ENCODE data around the gene CCNQ. TPM values are rescaled to one million over a fixed set of nuclear protein-coding genes. Genes with fewer than 3 reads are reported as not detected.
A peak's percentile ranks its signal among the peaks of the same experiment; 100 is the strongest.

The CCNQ gene
- total RNA-seq, 1 donor from 2014 or later = 11.1 TPM

DNA sequence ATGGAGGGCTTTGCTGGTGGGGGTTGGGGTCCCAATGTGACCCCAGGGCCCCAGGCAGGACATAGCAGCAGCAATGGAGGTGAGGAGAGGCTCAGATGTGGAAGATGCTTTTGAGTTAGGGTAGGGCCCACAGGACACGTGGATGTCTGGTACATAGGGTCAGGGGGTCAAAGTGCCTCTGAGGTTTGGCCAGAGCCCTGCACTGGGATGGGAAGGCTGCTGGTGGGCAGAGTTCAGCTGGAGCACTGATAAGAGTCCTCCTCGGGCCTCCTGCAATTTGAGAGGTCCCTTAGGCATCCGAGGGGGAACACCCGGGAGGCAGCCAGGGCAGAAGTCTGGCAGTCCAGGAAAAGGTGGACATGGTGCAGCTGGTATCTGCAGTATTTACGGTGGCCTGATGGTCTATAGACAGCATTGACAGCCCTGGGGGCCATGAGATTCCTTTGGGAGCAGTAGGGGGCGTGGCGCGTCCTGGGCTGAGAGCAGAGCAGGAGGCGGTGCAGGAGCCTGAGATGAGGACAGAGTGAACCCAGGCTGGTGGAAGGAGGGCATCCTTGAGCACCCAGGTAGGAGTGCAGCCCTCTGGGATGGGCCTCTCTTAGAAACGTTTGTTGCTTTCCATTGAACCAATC lies 22.6 kb downstream of the CCNQ start:
- DNase-seq = no peak

DNA sequence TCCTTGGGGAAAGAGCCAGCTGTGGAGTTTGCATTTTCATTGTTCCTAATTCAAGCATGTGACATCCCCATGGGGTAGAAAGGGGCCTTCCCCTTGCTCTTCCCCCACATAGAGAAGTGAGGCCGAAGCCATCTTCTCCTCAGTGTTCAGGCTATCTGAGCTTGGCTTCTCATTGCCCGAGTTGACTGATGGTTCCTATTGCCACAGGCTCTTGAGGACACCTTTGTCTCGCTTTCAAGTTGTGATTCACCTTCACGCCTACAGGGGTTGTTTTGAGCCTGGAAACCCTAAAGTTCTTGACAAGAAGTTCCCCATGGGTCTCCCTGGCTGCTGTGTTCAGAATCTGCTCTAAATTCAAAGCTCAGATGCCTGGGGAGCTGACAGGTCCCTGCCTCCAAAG lies 25.0 kb downstream of the CCNQ start:
- no peak for DNase-seq

DNA sequence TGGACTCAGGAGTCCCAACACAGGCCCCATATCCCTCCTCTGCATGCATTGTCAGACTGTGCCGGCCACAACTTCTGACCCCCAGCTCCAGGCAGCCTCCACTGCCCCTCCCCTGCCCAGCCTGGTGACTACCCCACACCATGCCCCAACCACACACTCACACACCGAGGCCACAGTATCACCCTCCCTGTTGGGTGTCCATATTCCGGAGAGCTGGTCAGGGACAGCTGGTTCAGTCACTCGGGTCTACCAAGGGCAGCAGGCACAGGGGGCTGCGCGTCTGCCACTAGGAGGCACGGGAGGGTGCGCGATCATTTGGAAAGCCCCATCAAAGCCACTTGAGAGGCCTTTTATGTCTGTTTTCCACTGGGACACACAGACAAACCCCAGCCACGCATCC lies 26.3 kb downstream of the CCNQ start:
- no peak for DNase-seq

DNA sequence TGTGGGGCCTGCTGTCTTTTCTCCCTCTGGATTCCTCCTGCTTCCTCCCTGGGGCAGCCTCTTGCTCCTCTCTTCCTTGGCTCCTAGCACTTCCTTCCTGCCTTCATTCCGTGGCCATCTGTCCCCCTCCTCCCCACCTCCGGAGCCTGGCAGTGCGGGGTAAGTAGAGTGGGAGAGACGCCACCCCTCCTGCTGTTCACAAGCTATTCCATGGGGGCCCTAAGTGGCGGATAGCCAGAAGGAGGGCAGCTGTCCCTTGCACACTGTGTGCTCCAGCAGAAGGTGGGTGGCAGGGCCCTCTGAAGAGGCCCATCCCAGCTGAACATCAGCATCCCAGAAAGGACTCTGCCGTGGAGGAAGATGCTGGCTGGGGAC lies 27.4 kb downstream of the CCNQ start:
- peak; percentile 12 for DNase-seq

DNA sequence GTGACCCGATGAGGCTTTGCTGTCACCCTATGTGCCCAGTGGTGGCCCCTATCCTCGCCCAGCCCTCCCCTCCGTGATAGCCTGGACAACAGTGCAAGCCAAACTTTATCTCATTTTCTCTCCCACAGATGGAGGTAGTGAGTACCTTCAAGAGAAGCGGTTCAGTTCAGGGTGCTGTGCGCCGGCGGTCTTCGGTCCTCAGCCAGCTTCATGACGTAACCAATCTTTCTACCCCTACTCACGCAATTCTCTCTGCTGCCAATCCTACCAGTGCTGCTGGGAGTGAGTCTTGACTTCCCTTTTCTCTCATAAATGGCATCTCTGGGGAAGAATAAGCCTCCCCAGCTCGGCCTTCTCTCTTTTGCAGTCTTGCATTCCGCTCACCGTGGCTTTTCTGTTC lies 29.5 kb downstream of the CCNQ start:
- no peak for DNase-seq

DNA sequence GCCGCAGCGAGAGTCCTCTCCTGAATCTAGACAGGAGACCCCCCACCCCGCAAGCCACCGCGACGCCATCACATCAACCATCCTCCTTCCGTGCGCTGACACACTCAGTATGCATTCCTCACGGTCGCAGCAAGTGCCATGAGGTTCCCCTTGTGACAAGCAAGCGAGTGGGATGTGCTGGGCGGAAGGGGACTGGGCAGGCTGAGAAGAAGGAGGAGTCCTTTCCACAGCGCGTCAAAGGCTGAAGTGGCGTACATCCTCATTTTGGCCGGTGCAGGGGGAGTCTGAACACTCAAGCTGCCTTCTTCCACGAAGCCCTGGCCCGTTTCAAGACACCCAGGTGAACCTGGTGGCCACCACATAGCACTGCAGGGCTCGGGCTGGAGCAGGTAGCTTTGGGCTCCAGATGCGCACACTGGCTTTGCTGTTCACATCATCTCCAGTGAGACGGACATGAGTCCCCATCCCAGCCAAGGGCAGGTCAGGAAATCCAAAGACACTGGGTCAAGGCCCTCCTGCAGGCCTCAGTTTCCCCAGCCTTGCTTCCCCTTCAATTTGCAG lies 30.4 kb downstream of the CCNQ start:
- no peak for DNase-seq

DNA sequence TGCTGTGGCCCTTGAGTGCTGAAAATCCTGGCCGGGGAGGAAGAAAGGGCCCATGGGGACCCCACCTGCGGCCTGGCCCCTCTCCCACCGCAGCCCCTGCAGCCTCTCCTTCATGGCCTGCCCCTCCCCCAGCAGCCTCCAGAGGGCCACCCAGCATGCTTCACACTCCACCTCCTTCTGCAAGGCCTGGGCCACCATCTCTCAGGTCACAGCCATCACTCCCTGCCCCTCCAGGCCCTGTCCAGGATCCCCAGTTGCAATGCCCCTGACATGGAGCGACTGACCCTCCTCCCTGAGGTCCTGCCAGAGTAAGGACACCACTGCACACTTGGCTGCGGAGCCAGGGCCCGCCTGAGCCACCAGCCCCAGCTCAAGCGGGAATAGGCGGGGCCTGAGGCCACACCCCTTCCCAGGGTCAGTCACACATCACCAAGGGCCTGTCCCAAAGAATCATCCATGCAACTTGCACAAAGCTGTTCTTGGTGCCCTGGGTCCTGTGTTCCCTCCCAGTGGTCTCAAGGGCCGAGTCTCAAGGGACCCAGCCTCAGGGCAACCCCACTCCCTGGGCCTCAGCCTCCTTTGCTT lies 32.9 kb downstream of the CCNQ start:
- no peak for DNase-seq

DNA sequence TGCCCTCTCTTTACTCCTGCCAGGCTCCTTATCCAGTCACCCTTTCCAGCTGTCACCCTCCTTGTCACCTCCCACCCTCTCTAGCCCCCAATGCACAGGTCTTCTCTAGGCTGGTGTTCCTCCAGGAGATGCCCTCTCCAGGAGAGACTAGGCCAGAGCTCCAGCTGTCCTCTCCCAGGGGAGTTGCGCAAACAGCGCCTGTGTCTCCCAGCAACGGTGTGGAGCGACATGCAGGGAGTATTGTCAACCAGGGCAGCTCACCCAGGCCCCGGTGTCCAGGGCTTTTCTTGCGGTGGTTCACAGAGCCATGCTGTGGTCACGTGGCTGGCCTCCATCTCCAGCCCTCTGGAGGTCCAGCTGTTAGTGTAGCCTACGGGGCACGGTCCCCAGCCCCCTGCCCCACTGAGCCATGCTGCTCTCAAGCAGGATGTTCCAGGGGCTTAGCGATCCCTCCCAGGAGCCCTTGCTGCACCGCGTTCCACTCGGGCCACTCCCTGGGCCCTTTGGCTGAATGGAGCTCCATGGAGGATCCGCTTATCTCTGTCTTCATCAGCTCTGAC lies 34.8 kb downstream of the CCNQ start:
- no peak for DNase-seq

DNA sequence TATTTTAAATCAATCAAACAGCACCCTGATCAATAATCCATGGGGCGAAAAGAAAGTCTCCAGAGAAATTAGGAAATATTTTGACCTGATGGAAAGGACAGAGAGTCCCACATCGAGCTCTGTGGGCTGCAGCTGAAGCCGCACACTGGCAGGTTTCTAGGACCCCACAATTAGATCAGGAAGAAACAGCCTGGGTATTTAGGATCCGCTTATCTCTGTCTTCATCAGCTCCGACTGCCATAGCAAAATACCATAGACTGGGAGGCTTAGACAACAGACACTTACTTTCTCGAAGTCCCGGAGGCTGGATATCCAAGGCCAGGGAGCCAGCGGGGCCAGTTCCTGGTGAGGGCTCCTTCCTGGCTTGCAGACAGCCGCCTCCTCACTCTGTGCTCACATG lies 36.4 kb downstream of the CCNQ start:
- no peak for DNase-seq

DNA sequence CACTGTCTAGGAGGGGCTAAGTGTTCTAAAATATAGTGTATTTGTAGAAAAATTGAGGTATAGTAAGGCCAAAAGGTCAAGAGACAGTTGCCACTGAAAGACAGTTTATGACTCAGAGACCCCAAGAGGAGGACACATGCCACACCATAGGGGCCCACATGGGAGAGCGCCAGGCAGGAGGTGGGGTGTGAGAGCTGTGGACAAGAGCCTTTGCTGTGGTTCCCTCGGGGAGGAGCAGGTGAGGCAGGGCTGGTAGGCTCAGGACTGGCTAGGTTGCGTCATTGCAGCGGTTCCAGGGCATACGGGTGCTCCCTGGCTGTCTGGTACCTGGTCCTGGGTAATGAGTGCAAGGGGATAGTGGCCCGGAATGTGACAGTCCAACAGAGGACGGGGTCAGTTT lies 37.6 kb downstream of the CCNQ start:
- DNase-seq = no peak

DNA sequence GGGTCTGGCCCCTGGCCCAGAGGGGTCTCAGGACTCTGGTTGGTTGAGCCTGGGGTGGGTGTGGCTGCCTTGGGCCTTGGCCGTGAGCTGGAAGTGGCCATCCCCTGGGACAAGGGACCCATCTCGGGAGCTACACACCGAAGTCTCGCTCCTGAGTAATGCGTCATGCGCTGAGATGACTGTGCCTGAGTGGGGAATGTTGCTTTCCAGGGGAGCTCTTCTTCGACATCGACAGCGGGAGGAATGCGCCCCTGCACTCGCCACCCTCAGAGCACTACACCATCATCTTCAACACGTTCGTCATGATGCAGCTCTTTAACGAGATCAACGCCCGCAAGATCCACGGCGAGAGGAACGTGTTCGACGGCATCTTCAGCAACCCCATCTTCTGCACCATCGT lies 38.5 kb downstream of the CCNQ start:
- DNase-seq = no peak

DNA sequence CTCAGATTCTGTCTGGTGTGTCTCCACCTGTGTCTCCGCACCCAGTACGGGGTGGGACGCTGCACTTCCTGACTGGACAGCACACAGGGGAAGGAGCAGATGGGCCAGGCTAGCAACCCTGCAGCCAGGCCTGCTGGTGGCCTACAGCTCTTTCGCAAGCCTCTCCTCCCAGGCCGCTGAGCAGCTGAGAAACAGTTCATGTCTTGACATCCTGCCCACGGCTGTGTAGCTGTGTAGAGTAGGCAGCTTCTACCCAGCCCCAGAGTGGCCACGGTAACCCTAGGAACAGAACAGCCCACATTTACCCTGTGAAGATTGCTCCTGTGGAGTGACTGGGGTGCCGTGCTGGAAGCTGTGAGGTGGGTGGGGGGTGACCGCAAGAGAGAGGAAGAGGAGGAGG lies 38.9 kb downstream of the CCNQ start:
- DNase-seq = no peak

DNA sequence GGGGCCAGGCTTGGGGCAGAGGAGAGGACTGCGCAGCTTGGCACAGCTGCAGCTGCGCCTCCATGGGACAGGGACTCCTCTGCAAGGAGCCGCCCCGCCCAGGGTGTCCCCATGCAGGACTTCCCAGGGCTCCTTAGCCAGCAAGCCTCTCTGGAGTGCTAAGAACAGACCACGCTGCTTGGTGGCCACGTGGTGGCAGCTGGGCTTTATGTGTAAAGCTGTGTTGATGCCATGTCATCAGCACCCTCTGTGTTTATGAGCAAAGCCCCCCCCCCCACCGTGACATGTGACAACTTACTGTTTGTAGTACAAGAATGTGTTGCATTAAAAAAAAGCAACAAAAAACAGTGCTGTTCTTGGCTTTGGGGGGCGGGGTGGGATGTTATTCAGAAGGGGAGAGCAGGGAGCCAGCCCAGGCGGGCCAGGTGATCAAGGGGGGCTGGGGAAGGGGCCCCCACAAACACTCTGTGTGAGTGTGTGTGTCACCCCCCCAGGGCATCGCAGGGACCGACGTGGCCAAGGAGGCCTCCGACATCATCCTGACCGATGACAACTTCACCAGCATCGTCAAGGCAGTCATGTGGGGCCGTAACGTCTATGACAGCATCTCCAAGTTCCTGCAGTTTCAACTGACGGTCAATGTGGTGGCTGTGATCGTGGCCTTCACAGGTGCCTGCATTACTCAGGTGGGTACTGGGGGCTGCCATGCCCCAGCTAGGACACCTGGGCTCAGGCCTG lies 41.2 kb downstream of the CCNQ start:
- DNase-seq = no peak

DNA sequence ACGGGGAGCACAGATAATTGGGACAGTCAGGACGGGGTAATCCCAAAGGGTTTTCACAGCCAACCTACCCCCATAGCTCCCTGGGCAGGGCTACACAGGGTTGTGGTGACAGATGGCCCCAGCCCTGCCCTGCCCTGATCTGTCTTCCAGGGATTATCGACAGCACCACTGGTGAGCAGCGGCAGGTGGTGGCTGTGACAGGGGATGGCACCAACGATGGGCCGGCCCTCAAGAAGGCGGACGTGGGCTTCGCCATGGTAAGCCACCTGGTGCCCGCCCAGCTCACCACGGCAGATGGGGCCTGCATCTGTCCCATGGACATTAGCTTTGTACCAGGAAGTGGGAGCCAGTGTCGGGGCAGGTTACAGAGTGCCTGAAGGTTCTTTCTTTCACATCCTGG lies 42.2 kb downstream of the CCNQ start:
- DNase-seq = no peak

DNA sequence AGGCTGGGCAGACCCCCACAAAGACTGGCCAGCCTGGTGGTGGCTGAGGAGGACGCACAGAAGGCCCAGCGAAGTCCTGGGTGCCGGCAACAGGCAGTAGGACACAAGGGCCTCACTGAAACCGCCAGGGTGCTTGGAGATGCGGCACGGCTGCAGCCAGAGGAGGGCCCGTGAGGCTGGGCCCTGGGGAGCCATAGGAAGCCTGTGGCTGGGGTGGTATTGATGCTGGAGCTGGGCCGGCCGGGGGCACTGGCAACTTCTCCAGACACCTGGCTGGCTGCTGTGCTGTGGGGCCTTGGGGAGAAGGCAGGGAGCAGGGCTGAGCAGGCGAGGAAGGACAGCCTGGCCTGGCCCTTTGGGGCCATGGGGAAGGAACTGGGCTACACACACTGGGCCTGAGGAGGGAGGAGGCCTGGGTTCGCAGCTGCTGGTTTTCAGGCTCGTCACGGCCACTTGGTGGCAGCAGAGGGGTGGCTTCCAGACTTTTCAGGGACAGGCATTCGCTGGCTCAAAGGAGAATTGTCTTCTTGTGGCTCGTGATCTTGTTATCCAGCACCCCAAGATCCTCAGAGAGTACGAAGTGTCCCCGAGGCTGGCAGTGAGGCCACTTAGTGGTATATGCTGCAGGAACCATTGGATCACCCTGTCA lies 44.3 kb downstream of the CCNQ start:
- peak; percentile 80 for DNase-seq

DNA sequence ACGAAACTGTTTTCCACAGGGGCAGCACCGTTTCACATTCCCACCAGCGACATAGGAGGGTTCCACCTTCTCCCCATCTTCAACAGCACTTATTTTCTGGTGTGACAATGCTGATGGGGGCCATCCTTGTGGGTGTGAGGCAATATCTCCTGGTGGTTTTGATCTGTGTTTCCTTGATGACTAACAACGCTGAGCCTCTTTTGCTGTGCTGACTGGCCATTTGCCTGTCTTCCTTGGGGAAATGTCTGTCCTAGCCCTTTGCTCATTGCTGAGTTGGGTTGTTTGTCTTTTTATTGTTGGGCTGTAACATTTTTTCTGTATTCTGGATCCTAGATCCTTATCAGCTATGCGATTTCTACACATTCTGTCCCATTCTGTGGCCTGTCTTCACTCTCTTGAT lies 47.8 kb downstream of the CCNQ start:
- DNase-seq = no peak

DNA sequence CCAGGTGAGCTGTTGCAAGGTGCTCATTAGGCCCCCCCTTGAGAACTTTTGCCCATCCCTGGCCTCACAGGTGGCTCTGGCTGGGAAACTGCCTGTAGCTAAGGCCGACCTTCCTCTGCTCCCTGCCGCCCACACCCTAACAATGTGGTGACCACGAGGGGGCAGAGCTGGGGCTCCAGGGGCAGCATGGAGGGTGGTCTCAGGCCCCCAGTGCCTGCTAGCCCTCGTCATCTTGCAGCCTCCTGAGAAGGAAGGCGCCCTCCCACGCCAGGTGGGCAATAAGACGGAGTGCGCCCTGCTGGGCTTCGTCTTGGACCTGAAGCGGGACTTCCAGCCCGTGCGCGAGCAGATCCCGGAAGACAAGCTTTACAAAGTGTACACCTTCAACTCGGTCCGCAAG lies 49.1 kb downstream of the CCNQ start:
- DNase-seq = no peak

DNA sequence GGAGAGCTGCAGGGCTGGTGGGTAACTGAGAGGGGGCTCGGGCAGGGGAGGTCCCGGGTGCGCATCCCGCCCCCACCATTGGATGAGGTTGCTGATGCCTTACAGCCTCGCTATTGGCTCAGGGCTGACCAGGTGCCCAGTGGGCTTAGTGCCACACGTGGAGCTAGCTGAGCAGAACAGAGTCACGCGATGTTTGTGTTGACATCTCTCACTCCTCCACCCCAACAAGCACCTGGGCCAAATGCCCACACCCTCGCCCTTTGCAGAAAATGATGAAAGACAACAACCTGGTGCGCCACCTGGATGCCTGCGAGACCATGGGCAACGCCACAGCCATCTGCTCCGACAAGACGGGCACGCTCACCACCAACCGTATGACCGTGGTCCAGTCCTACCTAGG lies 49.7 kb downstream of the CCNQ start:
- DNase-seq = no peak

DNA sequence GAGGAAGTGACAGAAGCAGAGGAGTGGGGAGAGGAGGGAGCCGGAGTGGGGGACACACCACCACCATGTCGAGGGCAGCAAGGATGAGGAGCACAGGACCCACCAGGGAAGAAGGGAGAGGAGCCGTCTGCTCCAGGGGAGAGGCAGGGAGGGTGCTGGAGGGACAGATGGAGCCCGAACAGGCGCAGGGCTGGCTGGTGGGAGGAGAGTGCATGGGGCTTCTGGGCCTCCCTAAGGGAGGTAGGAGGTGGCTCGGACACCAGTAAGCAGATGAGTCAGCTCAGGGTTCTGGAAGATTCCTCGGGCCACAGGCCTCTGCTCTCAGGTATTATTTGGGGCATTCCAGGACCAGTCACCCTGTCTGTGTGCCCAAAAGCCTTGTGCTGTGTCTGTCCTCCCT lies 51.7 kb downstream of the CCNQ start:
- no peak for DNase-seq

DNA sequence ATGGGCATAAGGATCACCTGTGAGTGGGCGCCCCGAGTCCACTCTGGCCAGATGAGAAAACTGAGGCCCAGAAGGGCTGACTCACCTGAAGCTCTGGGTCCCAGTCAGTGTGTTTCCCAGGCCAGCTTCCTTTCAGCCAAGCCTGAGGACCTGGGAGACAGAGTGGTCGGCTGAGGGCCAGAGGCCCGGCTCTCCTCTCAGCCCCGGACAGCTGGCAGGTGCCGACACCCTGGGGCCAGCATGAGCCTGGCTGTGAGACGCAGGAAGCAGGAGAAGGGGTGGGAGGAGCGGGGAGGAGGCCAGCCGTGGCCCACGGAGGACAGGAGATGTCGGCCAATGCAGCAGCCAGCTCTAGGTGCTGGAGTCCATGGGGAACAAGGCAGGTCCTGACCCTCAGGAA lies 52.6 kb downstream of the CCNQ start:
- DNase-seq = no peak

DNA sequence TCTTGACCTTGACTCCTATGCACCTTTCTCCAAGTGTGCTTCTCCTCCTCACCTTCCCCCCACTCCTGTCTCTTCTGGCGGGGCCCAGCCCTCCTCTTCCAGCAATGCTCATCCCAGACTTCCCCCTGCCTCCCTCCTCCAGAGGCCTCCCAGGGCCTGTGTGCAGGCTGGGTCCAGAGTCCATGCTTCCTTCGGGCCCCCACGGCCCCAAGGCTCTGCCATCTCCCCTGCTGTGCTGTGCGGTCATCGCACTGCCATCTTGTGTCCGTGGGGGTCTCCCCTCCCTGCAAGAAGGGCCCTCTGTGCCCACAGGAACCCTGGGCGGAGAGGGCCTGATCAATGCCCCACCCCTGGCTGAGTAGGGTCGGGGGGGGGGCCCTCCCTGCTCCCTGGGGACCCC lies 54.2 kb downstream of the CCNQ start:
- DNase-seq = no peak

DNA sequence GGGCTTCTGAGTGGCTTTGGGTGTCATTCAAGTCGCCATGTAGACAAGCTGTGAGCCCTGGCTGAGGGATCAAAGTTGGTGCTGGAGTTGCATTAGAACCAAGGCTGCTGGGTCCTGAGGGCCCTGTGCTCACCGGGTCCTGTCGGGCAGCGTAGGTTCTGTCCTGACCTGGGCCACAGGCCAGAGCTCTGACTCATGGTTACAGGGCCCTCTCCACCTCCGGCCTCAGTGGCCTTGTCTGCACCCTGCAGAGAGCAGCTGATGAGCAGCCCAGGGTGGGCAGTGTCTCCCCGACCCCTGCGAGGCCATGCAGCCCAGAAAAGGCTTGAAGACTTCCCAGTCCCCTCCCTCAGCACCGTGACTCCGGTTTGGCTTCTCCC lies 59.0 kb downstream of the CCNQ start:
- no peak for DNase-seq
